ENCODE results near the gene CPSF2. TPM values are rescaled to one million over a fixed set of nuclear protein-coding genes. Genes with fewer than 3 reads are reported as not detected.
"Not testable (repeated sequence)": the region's sequence is repeated elsewhere in the genome, so short reads cannot be mapped to it uniquely, and the experiment has no call there.

Gene CPSF2
- total RNA-seq, 2 experiments from 2014 or later, result 121 to 123 TPM

- Mint-ChIP-seq H3K27ac (no peak overlapping the region), H3K4me3 (no peak overlapping the region), H3K9me3 (no peaks in the 10 kb centered on the region), H3K4me1 (peaks cover 11% of the 10 kb centered on the region), H3K27me3 (no peaks in the 10 kb centered on the region), H3K36me3 (peaks cover 17% of the 10 kb centered on the region)
- no peak for DNase-seq
These were observed 12.7 kb downstream of the CPSF2 start for GRCh38 chr14:92134456-92134855.

- peaks cover 7% of the 10 kb centered on the region for H3K4me1 Mint-ChIP-seq
- DNase-seq, result no peak
- peaks cover 17% of the 10 kb centered on the region for H3K36me3 Mint-ChIP-seq
- H3K27ac Mint-ChIP-seq, result no peak overlapping the region
- H3K4me3 Mint-ChIP-seq, result no peak overlapping the region
- no peaks in the 10 kb centered on the region for H3K9me3 Mint-ChIP-seq
- H3K27me3 Mint-ChIP-seq, result no peaks in the 10 kb centered on the region
These were observed 13.5 kb downstream of the CPSF2 start for GRCh38 chr14:92135269-92135668.

- no peaks in the 10 kb centered on the region for H3K4me1 Mint-ChIP-seq
- no peak for DNase-seq
- H3K27me3 Mint-ChIP-seq, result no peaks in the 10 kb centered on the region
- no peaks in the 10 kb centered on the region for H3K9me3 Mint-ChIP-seq
- H3K4me3 Mint-ChIP-seq, result no peak overlapping the region
- H3K36me3 Mint-ChIP-seq, result peaks cover 29% of the 10 kb centered on the region
- no peak overlapping the region for H3K27ac Mint-ChIP-seq
These were observed 21.5 kb downstream of the CPSF2 start for GRCh38 chr14:92143309-92143708.

- H3K27ac Mint-ChIP-seq, result no peak overlapping the region
These were observed 22.2 kb downstream of the CPSF2 start for GRCh38 chr14:92143962-92144361.

GRCh38 chr14:92144708-92145107, 22.9 kb downstream of the CPSF2 start:
- Mint-ChIP-seq H3K4me3 (no peak overlapping the region), H3K4me1 (no peaks in the 10 kb centered on the region), H3K36me3 (peaks cover 32% of the 10 kb centered on the region), H3K27ac (no peak overlapping the region), H3K27me3 (no peaks in the 10 kb centered on the region), H3K9me3 (no peaks in the 10 kb centered on the region)
- no peak for DNase-seq

More at GRCh38 chr14:92143962-92144361, 22.2 kb downstream of the CPSF2 start:
- no peaks in the 10 kb centered on the region for H3K9me3 Mint-ChIP-seq
- no peak overlapping the region for H3K4me3 Mint-ChIP-seq
- no peak for DNase-seq
- no peaks in the 10 kb centered on the region for H3K27me3 Mint-ChIP-seq
- peaks cover 30% of the 10 kb centered on the region for H3K36me3 Mint-ChIP-seq
- H3K4me1 Mint-ChIP-seq, result no peaks in the 10 kb centered on the region

GRCh38 chr14:92153581-92153980, 31.8 kb downstream of the CPSF2 start:
- H3K36me3 Mint-ChIP-seq, result peaks cover 33% of the 10 kb centered on the region
- H3K9me3 Mint-ChIP-seq, result no peaks in the 10 kb centered on the region
- H3K27me3 Mint-ChIP-seq, result no peaks in the 10 kb centered on the region
- no peak for DNase-seq
- H3K4me1 Mint-ChIP-seq, result peaks cover 10% of the 10 kb centered on the region
- H3K4me3 Mint-ChIP-seq, result no peak overlapping the region
- H3K27ac Mint-ChIP-seq, result no peak overlapping the region

GRCh38 chr14:92154283-92154942, 32.6 kb downstream of the CPSF2 start:
- peaks cover 12% of the 10 kb centered on the region for H3K4me1 Mint-ChIP-seq
- H3K9me3 Mint-ChIP-seq, result no peaks in the 10 kb centered on the region
- no peaks in the 10 kb centered on the region for H3K27me3 Mint-ChIP-seq
- no peak overlapping the region for H3K4me3 Mint-ChIP-seq
- peaks cover 32% of the 10 kb centered on the region for H3K36me3 Mint-ChIP-seq
- H3K27ac Mint-ChIP-seq, result no peak overlapping the region
- DNase-seq, result no peak

GRCh38 chr14:92160619-92161018, 38.9 kb downstream of the CPSF2 start:
- H3K9me3 Mint-ChIP-seq, result peaks cover 9% of the 10 kb centered on the region
- peaks cover 54% of the 10 kb centered on the region for H3K36me3 Mint-ChIP-seq
- H3K4me1 Mint-ChIP-seq, result peaks cover 12% of the 10 kb centered on the region
- H3K27ac Mint-ChIP-seq, result no peak overlapping the region
- H3K4me3 Mint-ChIP-seq, result no peak overlapping the region
- no peak for DNase-seq
- H3K27me3 Mint-ChIP-seq, result no peaks in the 10 kb centered on the region

GRCh38 chr14:92161521-92161920, 39.8 kb downstream of the CPSF2 start:
- Mint-ChIP-seq H3K27ac (no peak overlapping the region), H3K9me3 (peaks cover 9% of the 10 kb centered on the region), H3K4me3 (no peak overlapping the region), H3K27me3 (no peaks in the 10 kb centered on the region), H3K4me1 (peaks cover 12% of the 10 kb centered on the region), H3K36me3 (peaks cover 54% of the 10 kb centered on the region)
- no peak for DNase-seq

GRCh38 chr14:92164958-92165357, 43.2 kb downstream of the CPSF2 start:
- H3K27ac Mint-ChIP-seq, result no peak overlapping the region
- H3K36me3 Mint-ChIP-seq, result peaks cover 48% of the 10 kb centered on the region
- DNase-seq, result no peak
- H3K4me3 Mint-ChIP-seq, result no peak overlapping the region
- H3K27me3 Mint-ChIP-seq, result no peaks in the 10 kb centered on the region
- H3K4me1 Mint-ChIP-seq, result no peaks in the 10 kb centered on the region
- H3K9me3 Mint-ChIP-seq, result peaks cover 9% of the 10 kb centered on the region

GRCh38 chr14:92173668-92174067, 51.9 kb downstream of the CPSF2 start:
- Mint-ChIP-seq H3K36me3 (peaks cover 2% of the 10 kb centered on the region), H3K4me3 (no peak overlapping the region), H3K4me1 (no peaks in the 10 kb centered on the region), H3K27me3 (no peaks in the 10 kb centered on the region), H3K27ac (no peak overlapping the region), H3K9me3 (no peaks in the 10 kb centered on the region)
- no peak for DNase-seq

- no peaks in the 10 kb centered on the region for H3K36me3 Mint-ChIP-seq
- H3K4me3 Mint-ChIP-seq, result no peak overlapping the region
- DNase-seq, result no peak
- peaks cover 5% of the 10 kb centered on the region for H3K9me3 Mint-ChIP-seq
- no peak overlapping the region for H3K27ac Mint-ChIP-seq
- H3K27me3 Mint-ChIP-seq, result no peaks in the 10 kb centered on the region
- H3K4me1 Mint-ChIP-seq, result no peaks in the 10 kb centered on the region
These were observed 54.0 kb downstream of the CPSF2 start for GRCh38 chr14:92175811-92176210.

GRCh38 chr14:92176476-92176875, 54.7 kb downstream of the CPSF2 start:
- no peaks in the 10 kb centered on the region for H3K4me1 Mint-ChIP-seq
- H3K27ac Mint-ChIP-seq, result no peak overlapping the region
- no peaks in the 10 kb centered on the region for H3K36me3 Mint-ChIP-seq
- no peak overlapping the region for H3K4me3 Mint-ChIP-seq
- H3K27me3 Mint-ChIP-seq, result no peaks in the 10 kb centered on the region
- no peak for DNase-seq
- peaks cover 5% of the 10 kb centered on the region for H3K9me3 Mint-ChIP-seq

GRCh38 chr14:92179178-92179577, 57.4 kb downstream of the CPSF2 start:
- DNase-seq, H3K36me3 Mint-ChIP-seq, H3K27ac Mint-ChIP-seq, H3K27me3 Mint-ChIP-seq, H3K9me3 Mint-ChIP-seq, H3K4me1 Mint-ChIP-seq, H3K4me3 Mint-ChIP-seq: not testable (repeated sequence)

- no peaks in the 10 kb centered on the region for H3K27me3 Mint-ChIP-seq
- no peak overlapping the region for H3K27ac Mint-ChIP-seq
- H3K4me3 Mint-ChIP-seq, result no peak overlapping the region
- H3K9me3 Mint-ChIP-seq, result peaks cover 4% of the 10 kb centered on the region
- peaks cover 4% of the 10 kb centered on the region for H3K36me3 Mint-ChIP-seq
- no peaks in the 10 kb centered on the region for H3K4me1 Mint-ChIP-seq
- no peak for DNase-seq
These were observed 63.8 kb downstream of the CPSF2 start for GRCh38 chr14:92185559-92185958.

GRCh38 chr14:92187616-92188015, 65.8 kb downstream of the CPSF2 start:
- not testable (repeated sequence) for H3K4me3 Mint-ChIP-seq, H3K27ac Mint-ChIP-seq, H3K9me3 Mint-ChIP-seq, H3K36me3 Mint-ChIP-seq, H3K27me3 Mint-ChIP-seq, DNase-seq, H3K4me1 Mint-ChIP-seq
